B cell (primary cell): Measurements from ENCODE around the gene C19orf81. TPM values are rescaled to one million over a fixed set of nuclear protein-coding genes. Genes with fewer than 3 reads are reported as not detected.

ENCODE experiments used
- ATAC-seq: fragments of 200-7000 bp; cut with Tn5 transposase; one replicate; pipeline ENCODE4 v1.10.0; 2021; ENCODE audit warnings: low read depth, mild to moderate bottlenecking, moderate number of reproducible peaks, moderate library complexity
- CTCF ChIA-PET: fragments of 350-600 bp; sonication (Branson Sonifier 250); formaldehyde crosslinking; loops from one replicate; lab custom pipeline; 2021; ENCODE audit warnings: antibody characterized with exemption, inconsistent platforms; lab: Charles Lee
- POLR2A ChIA-PET: fragments of 350-600 bp; sonication (Branson Sonifier 250); formaldehyde crosslinking; loops from one replicate; lab custom pipeline; 2021; ENCODE audit warnings: antibody characterized with exemption; lab: Charles Lee
- DNase-seq: peaks from one replicate; pipeline ENCODE4 v3.0.0; 2013
- H2AFZ ChIP-seq: 2 replicates; pipeline ENCODE4 v1.6.1; 2012; ENCODE audit warnings: mild to moderate bottlenecking, low read depth, low read length; ENCODE audit not compliant: insufficient read depth, poor library complexity, severe bottlenecking
- H3K27ac ChIP-seq, 2 donors: 1 replicate in 1 of 2; 2 replicates in 1 of 2; pipeline ENCODE4 v1.5.1; 2012 to 2013; ENCODE audit warnings: low read length in 2 of 2, mild to moderate bottlenecking in 2 of 2, moderate library complexity in 1 of 2
- H3K27me3 ChIP-seq, 4 experiments: fragments of 200-600 bp in 1 of 4; sonication (generic) in 1 of 4; replicated peaks in 1 of 4; 1 replicate in 2 of 4; 2 replicates in 2 of 4; pipeline versions ENCODE4 v1.6.1 to v1.7.0; 2013 to 2016; ENCODE audit warnings: low read length in 3 of 4, mild to moderate bottlenecking in 2 of 4, mixed read lengths in 1 of 4, moderate library complexity in 1 of 4; ENCODE audit not compliant: insufficient read depth in 4 of 4, control insufficient read depth in 3 of 4; ENCODE audit errors: control extremely low read depth in 1 of 4
- H3K36me3 ChIP-seq, 2 experiments: replicated peaks in 1 of 2; 1 replicate in 1 of 2; 2 replicates in 1 of 2; pipeline versions ENCODE4 v1.6.1 to v1.7.1; 2013; ENCODE audit warnings: low read length in 1 of 2; ENCODE audit not compliant: insufficient read depth in 2 of 2, control insufficient read depth in 1 of 2; ENCODE audit errors: control extremely low read depth in 1 of 2, extremely low read depth in 1 of 2
- H3K4me1 ChIP-seq, 2 donors: fragments of 200-600 bp in 1 of 2; sonication (generic) in 1 of 2; 1 replicate in 1 of 2; 2 replicates in 1 of 2; pipeline versions ENCODE4 v1.5.1 to v1.6.1; 2013 to 2017; ENCODE audit warnings: low read length in 2 of 2; ENCODE audit not compliant: control insufficient read depth in 2 of 2, insufficient read depth in 2 of 2
- H3K4me2 ChIP-seq: replicated peaks from 2 replicates; pipeline ENCODE3; 2012; ENCODE audit warnings: mild to moderate bottlenecking, low read depth, low read length; ENCODE audit not compliant: poor library complexity, severe bottlenecking
- H3K4me3 ChIP-seq, 5 experiments: fragments of 200-600 bp in 1 of 5; sonication (generic) in 1 of 5; 1 replicate in 3 of 5; 2 replicates in 2 of 5; pipeline versions ENCODE4 v1.5.1 to v1.7.0; 2011 to 2016; ENCODE audit warnings: low read length in 4 of 5, mild to moderate bottlenecking in 4 of 5, low read depth in 2 of 5, control low read depth in 1 of 5, moderate library complexity in 1 of 5; ENCODE audit not compliant: insufficient read depth in 1 of 5; ENCODE audit errors: control extremely low read depth in 1 of 5, extremely low read depth in 1 of 5
- H3K79me2 ChIP-seq: fragments of 200-600 bp; sonication (generic); one replicate; pipeline ENCODE4 v1.6.0; 2016; ENCODE audit warnings: low read length; ENCODE audit not compliant: control insufficient read depth, insufficient read depth
- H3K9ac ChIP-seq: fragments of 200-600 bp; sonication (generic); 2 replicates; pipeline ENCODE4 v1.6.1; 2017; ENCODE audit warnings: mild to moderate bottlenecking, low read length, moderate library complexity
- H3K9me3 ChIP-seq, 3 donors: one replicate each; pipeline versions ENCODE4 v1.6.1 to v1.7.1; 2013; ENCODE audit warnings: low read length in 2 of 3; ENCODE audit not compliant: control insufficient read depth in 2 of 3, insufficient read depth in 1 of 3; ENCODE audit errors: control extremely low read depth in 1 of 3
- H4K20me1 ChIP-seq: 2 replicates; pipeline ENCODE4 v1.6.0; 2012; ENCODE audit warnings: mild to moderate bottlenecking, low read length; ENCODE audit not compliant: insufficient read depth, control insufficient read depth, poor library complexity, severe bottlenecking
- H3K27ac Mint-ChIP-seq: one replicate; pipeline ENCODE4 v1.8.0; 2021; ENCODE audit warnings: mixed read lengths
- H3K27me3 Mint-ChIP-seq: one replicate; pipeline ENCODE4 v1.8.0; 2021; ENCODE audit warnings: mixed read lengths
- H3K4me1 Mint-ChIP-seq: one replicate; pipeline ENCODE4 v1.8.0; 2021; ENCODE audit warnings: mixed read lengths
- H3K4me3 Mint-ChIP-seq: one replicate; pipeline ENCODE4 v1.8.0; 2021; ENCODE audit warnings: mixed read lengths
- H3K9me3 Mint-ChIP-seq: one replicate; pipeline ENCODE4 v1.8.0; 2022; ENCODE audit warnings: mixed read lengths; ENCODE audit not compliant: insufficient read depth
- EZH2 ChIP-seq: IDR thresholded peaks from 2 replicates; pipeline ENCODE4 v1.6.1; 2012; ENCODE audit warnings: borderline replicate concordance, low read depth, mild to moderate bottlenecking, moderate library complexity, low read length; ENCODE audit not compliant: insufficient read depth, poor library complexity, severe bottlenecking
- WGBS: methylation state at CpG from one replicate; pipeline ENCODE4 v1.1.5; 2013; ENCODE audit warnings: missing lambda C conversion rate; ENCODE audit not compliant: insufficient coverage; 5-methylcytosine and 5-hydroxymethylcytosine counted together
- intact Hi-C: fragments of 100-400 bp; cut with micrococcal nuclease; formaldehyde crosslinking; loops from one replicate; pipeline ENCODE4 v1.10.0; 2022
- polyA plus RNA-seq: library from polyadenylated mRNA; depleted of rRNA; stranded (reverse); fragments of >200 nt; gene quantifications from 2 replicates; pipeline ENCODE4 v1.2.3, GENCODE V29; 2012
- total RNA-seq, 2 donors: library from RNA; stranded (reverse); fragments of 120-200 nt in 1 of 2; gene quantifications; 1 replicate in 1 of 2; 2 replicates in 1 of 2; pipeline versions ENCODE4 v1.2.3 to v1.2.4, GENCODE V29; 2013 to 2022
- TF ChIP-seq, protein P1 (sequence below): fragments of 200-600 bp; IDR thresholded peaks from one replicate; pipeline ENCODE4 v1.8.0; 2022; ENCODE audit warnings: antibody characterized with exemption, mild to moderate bottlenecking

C19orf81 gene
- total and polyA plus RNA-seq, 2 donors (not counting 1 experiment from before 2014, with no cell fraction given) = 0.37 TPM; not detected in 1

DNA sequence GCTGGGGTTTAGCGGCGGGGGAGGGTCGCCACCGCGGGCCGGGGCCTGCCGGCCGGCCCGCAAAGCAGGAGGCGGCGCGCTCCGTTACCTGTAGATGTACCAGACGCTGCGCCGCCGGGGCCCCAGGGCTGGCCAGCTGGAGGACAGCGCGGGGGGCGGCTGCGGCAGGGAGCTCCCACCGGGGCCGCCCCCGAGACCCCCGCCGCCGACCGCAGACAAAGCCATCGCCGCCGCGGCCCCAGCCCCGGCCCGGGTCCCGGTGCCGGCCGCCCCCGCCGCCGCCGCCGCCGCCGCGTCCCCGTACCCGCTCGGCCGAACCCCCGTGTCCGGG, 45.5 kb downstream of the C19orf81 start:
- ChIA-PET POLR2A (interaction anchor here (0.7 kb wide), 1 partner anchor 1587 kb away, joined by 3 read pairs; no protein-coding TSS in a partner anchor), CTCF (no interaction called here)
- no peak overlapping the region for H2AFZ ChIP-seq
- peaks cover 0 to 14% of the 10 kb centered on the region in 2 donors for H3K4me1 ChIP-seq
- peaks cover 0 to 19% (median 0%) of the 10 kb centered on the region in 3 donors for H3K9me3 ChIP-seq
- Mint-ChIP-seq H3K27ac (no peak overlapping the region), H3K9me3 (no peaks in the 10 kb centered on the region), H3K4me3 (no peak overlapping the region), H3K4me1 (peaks cover 2% of the 10 kb centered on the region), H3K27me3 (peaks cover 58% of the 10 kb centered on the region)
- DNase-seq (no peak), ATAC-seq (no peak)
- H3K4me3 ChIP-seq = no peak overlapping the region
- H3K4me2 ChIP-seq = no peak overlapping the region
- H3K36me3 ChIP-seq = no peaks in the 10 kb centered on the region
- H3K27ac ChIP-seq = no peak overlapping the region
- no peaks in the 10 kb centered on the region for H3K79me2 ChIP-seq
- intact Hi-C loops = no loop called here
- H4K20me1 ChIP-seq = no peaks in the 10 kb centered on the region
- TF ChIP-seq EZH2 = no peak
- TF ChIP-seq, protein P1, sequence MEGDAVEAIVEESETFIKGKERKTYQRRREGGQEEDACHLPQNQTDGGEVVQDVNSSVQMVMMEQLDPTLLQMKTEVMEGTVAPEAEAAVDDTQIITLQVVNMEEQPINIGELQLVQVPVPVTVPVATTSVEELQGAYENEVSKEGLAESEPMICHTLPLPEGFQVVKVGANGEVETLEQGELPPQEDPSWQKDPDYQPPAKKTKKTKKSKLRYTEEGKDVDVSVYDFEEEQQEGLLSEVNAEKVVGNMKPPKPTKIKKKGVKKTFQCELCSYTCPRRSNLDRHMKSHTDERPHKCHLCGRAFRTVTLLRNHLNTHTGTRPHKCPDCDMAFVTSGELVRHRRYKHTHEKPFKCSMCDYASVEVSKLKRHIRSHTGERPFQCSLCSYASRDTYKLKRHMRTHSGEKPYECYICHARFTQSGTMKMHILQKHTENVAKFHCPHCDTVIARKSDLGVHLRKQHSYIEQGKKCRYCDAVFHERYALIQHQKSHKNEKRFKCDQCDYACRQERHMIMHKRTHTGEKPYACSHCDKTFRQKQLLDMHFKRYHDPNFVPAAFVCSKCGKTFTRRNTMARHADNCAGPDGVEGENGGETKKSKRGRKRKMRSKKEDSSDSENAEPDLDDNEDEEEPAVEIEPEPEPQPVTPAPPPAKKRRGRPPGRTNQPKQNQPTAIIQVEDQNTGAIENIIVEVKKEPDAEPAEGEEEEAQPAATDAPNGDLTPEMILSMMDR = no peak
- WGBS = 5% methylated on average over 28 of the region's 51 CpGs
- H3K9ac ChIP-seq = no peak overlapping the region
- peaks cover 0 to 64% (median 25%) of the 10 kb centered on the region in 4 experiments for H3K27me3 ChIP-seq

DNA sequence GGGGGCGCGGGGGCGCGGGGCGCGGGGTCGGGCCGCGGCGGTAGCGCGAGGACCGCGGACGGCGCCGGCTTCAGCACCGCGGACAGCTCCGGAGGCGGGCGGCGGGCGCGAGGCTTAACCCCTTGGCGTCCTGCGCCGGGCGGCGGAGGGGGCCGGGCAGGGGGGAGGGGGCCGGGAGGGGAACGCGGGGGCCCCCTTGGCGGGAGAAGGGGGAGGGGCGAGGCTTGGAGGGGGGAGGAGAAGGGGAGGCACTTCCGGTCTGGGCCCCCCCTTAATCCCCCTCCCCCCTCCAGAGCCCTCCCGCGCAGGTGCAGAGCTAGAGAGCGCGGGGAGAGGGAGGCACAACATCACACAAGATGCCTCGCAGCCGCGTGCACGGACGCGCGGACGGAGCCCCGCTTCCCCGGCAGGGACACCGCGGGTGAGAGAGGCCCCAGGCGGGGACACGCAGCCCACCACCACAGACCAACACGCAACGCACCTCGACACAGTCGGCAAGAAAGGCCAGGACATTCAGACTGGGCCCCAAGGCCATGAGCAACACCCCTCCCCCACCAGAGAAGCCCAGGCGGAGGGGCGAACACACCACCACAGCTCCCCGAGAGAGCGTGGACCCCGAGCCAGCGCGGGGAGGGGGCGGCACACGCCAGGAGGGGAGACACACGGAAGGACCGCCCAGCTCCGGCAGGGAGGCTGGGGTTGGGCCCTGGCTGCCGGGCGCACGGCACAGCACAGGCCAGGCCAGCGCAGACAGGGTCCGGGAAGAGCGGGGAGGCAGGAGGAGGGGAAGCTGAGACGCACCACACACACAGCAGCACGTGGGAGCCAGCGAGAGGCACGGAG, 46.2 kb downstream of the C19orf81 start:
- Histone ChIP-seq H4K20me1 (no peaks in the 10 kb centered on the region), H3K4me3 (no peak overlapping the region), H3K27ac (no peak overlapping the region), H3K4me1 (peaks cover 0 to 14% of the 10 kb centered on the region in 2 donors), H3K79me2 (no peaks in the 10 kb centered on the region), H3K9me3 (peaks cover 0 to 19% (median 0%) of the 10 kb centered on the region in 3 donors), H2AFZ (no peak overlapping the region), H3K27me3 (peaks cover 0 to 64% (median 25%) of the 10 kb centered on the region in 4 experiments), H3K36me3 (no peaks in the 10 kb centered on the region), H3K4me2 (no peak overlapping the region), H3K9ac (no peak overlapping the region)
- Mint-ChIP-seq H3K4me3 (no peak overlapping the region), H3K27ac (no peak overlapping the region), H3K9me3 (no peaks in the 10 kb centered on the region), H3K27me3 (peaks cover 60% of the 10 kb centered on the region), H3K4me1 (peaks cover 2% of the 10 kb centered on the region)
- CTCF ChIA-PET = no interaction called here
- intact Hi-C loops = no loop called here
- DNase-seq = no peak
- POLR2A ChIA-PET = interaction anchor here (0.7 kb wide), 1 partner anchor 1586 kb away, joined by 3 read pairs; no protein-coding TSS in a partner anchor
- ATAC-seq = no peak
- TF ChIP-seq, protein P1 = no peak
- no peak for TF ChIP-seq EZH2
- 10% methylated on average over 38 of the region's 81 CpGs for WGBS
